HG03175 (cell line): Measurements from ENCODE around the gene ZNF532.

Source experiments
- ATAC-seq: cut with Tn5 transposase; IDR thresholded peaks from one replicate; pipeline ENCODE4 v1.9.1; 2021; ENCODE audit warnings: mild to moderate bottlenecking, moderate library complexity; ENCODE audit not compliant: unreplicated experiment

ZNF532 gene

GRCh38 chr18:58937071-58937886 is 72.6 kb downstream of the ZNF532 start:
- ATAC-seq = no peak

DNA sequence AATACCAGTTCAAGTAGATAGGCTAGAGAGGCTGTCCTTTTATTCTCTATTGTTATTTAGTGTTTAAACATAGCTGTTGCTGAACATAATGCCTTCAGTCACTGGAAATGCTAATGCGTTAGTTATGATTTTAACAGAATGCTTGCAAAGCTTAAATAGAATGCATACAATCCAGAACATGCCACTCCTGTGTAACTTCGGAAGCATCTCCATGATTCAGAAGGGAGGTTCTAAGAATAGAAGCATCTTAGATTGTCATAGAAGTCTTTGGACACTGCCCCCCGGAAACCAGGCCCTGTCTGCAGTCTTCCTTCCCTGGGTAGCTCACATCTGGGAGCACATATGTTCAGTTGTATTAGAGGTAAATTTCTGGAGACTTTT is 73.2 kb downstream of the ZNF532 start:
- no peak for ATAC-seq

- no peak for ATAC-seq
These were observed 76.9 kb downstream of the ZNF532 start for GRCh38 chr18:58941426-58942099.

DNA sequence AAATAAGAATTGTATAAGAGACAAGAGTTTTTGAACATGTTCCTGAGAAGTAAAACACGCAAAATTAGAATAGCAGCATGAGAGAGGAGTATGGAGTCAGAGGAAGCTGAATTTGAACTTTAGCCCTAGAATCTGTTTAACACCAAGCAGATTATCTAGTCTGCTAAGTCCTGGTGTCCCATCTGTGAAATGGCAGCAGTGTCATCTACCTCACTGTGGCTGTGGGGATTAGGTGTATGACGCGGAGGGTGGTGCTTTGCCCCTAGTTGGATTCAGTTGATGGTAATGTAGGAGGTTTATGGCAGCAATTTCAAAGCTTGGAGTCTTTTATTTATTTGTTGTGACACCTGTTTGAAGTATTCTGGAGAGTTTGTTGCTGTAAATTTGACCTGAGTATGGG is 79.2 kb downstream of the ZNF532 start:
- ATAC-seq = no peak

GRCh38 chr18:58947136-58947732 is 82.6 kb downstream of the ZNF532 start:
- ATAC-seq = peak; percentile 35

- no peak for ATAC-seq
These were observed 84.4 kb downstream of the ZNF532 start for GRCh38 chr18:58949031-58949430.

DNA sequence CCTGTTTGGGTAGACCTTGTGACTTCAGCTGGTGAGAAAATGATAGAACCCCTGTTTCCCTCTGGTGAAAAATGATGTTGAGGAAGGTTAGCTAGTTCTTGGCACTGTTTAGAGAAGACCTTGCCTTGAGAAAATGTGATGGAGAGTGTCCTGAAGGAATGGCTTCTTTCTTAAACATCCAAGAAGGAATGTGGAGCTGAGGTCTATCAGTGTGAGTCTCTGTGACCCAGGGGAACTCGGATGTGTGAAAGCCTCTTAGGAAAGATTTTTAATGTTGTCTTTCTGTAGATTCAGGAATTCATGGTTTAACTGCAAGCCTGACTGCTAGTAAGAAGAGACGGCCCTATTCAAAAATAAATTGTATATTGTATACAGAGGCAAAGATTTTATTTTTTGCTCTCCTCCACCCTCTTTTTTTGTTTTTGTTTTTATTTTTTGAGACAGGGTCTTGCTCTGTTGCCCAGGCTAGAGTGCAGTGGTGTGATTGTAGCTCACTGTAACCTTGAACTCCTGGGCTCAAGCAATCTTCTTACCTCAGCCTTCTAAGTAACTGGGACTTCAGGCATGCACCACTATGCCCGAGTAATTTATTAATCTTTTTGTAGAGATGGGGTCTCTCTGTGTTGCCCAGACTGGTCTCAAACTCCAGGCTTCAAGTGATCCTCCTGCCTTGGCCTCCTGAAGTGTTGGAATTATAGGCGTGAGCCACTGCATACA is 87.5 kb downstream of the ZNF532 start:
- ATAC-seq = no peak

GRCh38 chr18:58952858-58953257 is 88.2 kb downstream of the ZNF532 start:
- no peak for ATAC-seq

DNA sequence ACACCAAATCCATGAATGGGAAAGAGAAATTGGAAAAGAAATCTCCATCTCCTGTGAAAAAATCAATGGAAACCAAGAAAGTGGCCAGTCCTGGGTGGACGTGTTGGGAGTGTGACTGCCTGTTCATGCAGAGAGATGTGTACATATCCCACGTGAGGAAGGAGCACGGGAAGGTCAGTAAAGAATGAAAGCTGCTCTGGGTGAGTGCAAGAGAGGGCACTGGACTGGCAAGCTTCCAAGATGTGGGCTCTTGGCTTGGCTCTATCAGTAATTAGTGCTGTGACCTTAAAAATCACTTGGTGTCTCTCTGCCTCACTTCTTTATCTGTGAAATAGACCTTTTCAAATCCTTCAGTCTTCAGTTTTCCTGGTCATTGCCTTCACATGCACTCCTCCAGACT is 89.0 kb downstream of the ZNF532 start:
- ATAC-seq = no peak

DNA sequence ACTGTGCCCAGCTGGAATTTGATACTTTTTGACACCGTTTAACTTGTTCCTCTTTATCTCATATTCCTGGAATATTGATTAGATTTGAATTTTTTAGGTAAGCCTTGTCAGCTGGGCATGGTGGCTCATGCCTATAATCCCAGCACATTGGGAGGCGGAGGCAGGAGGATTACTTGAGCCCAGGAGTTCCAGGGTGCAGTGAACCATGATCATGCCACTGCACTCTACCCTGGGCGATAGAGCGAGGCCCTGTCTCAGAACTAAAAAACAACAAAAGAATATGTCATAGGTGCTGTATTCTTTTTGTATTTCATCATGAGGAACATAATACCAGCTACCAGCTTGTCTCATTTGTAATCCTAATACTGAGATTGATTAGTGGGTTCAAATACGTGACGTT is 90.3 kb downstream of the ZNF532 start:
- ATAC-seq = no peak

DNA sequence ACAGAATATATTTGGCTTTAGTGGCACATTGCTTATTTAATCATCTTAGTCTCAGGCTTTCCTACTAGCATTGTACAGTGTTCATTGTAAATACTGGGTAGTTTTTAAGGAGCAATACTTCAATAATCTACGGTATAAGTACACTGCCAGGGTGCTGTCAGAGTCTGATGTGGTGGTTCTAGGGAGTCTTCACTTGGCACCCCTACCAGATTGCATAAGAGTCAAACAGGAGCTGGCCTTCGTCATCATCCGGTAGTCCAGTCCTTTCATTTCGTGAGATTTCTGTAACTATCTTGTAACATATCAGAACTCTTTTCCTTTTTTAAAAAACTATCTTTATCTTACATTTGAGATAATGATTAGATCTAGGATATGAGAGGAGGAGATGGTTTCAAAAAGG is 91.1 kb downstream of the ZNF532 start:
- ATAC-seq = no peak

- no peak for ATAC-seq
These were observed 94.0 kb downstream of the ZNF532 start for GRCh38 chr18:58958628-58959027.

DNA sequence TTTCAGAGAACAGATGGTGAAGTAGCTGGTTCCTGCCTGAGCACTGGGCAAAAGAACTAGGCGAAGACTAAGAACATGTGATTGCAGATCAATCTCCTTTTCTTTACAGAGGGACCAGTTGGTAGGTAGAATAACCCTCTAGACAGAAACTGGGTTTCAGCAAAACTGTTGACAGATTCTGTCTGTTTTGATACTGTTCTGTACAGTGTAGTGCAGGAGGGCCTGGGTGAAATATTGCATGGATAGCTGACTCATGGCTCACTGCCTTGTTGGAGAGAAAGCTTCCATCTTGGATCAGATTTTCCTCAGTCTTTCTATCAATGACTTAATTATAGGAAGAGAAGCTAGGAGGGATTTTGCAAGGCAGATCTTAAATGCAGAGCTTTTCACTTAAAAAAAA is 95.8 kb downstream of the ZNF532 start:
- no peak for ATAC-seq

GRCh38 chr18:58960946-58961722 is 96.5 kb downstream of the ZNF532 start:
- no peak for ATAC-seq

DNA sequence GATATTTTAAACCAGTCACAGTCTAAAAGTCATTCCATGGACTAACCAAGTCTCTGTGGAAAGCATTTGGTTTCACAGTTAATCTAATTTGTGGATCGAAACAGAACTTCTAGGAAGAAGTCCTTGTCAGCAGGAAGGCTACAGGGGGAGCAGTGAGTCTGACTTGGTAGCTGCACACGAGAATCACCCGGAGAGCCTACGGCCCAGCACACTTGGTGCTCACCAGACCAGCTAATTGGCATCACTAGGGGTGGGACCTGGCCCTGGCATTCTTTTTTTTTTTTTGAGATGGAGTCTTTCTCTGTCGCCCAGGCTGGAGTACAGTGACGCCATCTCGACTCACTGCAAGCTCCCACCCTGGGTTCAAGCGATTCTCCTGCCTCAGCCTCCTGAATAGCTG is 97.7 kb downstream of the ZNF532 start:
- ATAC-seq = no peak

DNA sequence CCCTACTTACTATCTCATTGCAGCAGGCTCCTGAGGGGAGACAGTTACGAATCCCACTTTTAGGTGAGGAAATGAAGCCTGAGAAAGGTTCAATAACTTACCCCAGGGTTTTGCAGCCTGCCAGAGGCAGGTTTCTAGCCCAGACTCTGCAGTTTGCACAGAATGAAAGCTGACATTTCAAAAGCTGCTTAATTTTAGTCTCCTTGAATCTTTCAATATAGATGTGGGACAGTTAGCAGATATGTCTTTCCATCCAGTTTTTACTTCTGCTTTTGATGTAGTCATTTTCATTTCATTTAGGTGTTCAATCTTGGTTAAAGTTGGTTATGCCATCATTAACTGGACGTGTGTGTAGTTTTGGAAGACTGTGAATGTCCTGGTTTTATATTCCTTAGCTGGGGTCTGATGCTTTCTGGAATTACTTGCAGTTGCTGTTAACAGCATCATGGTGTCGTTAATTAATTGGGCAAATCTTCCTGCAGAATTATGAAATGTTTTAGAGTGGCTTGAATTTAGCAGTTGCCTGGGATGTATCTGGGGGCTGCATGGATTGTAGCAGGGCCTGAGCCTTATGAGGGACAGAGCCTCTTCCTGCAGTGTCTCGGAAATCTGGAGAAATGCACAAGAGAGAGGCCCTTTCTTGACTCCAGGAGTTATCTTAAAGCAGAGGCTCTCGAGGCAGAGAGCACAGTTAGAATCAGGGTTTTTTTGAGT is 100.8 kb downstream of the ZNF532 start:
- ATAC-seq = no peak

DNA sequence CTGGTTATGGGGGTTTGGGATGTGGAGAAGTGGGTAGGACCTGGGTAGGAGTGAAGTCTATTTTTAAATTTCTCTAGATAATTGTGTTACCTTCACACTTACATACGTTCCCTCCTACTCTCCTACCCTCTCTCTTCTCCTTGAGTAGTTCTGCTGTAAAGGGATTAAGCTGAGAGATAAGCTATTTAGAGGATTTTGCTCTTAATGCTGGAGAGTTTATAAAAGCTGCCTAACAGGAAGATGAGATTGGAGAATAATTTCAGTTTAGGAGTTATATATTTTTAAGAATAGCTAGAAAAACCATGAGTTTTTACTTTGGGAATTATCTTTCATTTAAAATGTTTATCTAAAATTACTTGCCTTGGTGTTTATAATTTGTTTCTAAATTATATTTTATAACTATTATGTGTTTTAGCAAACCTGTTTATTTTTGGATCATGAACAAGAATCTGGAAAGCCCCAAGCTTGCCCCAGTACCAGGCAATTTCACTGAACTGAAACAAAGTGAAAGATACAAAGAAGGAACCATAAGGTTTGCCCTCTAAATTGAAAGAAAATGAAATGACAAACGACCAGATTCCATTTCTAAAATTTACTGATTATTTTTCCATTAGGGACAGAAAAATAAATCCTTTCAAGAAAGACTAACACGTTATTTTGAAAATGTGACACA is 101.5 kb downstream of the ZNF532 start:
- ATAC-seq = no peak

- ATAC-seq = no peak
These were observed 102.0 kb downstream of the ZNF532 start for GRCh38 chr18:58966704-58967103.

DNA sequence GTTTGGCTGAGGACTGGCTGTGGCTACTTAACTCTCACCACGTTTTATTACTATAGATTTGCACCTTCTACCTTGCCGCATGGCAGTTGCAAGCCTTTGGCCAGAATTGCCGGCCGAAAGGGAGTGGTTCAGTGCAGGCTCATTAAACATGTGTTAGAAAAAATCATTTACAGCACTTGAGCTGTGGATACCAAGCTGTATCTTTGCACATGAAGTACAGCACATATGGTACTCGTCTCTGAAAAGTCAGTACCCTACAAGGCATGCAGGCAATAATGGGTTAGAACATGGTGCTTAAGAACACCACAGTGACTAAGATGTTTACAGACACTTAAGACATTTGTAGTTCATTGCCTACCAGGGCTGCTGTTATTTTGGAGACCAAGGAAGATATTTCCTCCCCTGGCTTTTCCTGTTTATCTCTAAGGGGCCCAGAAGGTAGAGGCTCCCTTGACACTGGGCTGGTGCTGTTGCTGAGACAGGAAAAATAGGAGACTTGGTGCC is 103.1 kb downstream of the ZNF532 start:
- ATAC-seq = no peak
